ENCODE data around the gene GALNT9.

- TF ChIP-seq, protein P1, sequence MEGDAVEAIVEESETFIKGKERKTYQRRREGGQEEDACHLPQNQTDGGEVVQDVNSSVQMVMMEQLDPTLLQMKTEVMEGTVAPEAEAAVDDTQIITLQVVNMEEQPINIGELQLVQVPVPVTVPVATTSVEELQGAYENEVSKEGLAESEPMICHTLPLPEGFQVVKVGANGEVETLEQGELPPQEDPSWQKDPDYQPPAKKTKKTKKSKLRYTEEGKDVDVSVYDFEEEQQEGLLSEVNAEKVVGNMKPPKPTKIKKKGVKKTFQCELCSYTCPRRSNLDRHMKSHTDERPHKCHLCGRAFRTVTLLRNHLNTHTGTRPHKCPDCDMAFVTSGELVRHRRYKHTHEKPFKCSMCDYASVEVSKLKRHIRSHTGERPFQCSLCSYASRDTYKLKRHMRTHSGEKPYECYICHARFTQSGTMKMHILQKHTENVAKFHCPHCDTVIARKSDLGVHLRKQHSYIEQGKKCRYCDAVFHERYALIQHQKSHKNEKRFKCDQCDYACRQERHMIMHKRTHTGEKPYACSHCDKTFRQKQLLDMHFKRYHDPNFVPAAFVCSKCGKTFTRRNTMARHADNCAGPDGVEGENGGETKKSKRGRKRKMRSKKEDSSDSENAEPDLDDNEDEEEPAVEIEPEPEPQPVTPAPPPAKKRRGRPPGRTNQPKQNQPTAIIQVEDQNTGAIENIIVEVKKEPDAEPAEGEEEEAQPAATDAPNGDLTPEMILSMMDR (IDR thresholded peaks at IDR 0.05; ENCODE audit: borderline replicate concordance, extremely low read depth, low read length, poor library complexity, severe bottlenecking), result no peak
- TF ChIP-seq EZH2 (IDR thresholded peaks at IDR 0.05; ENCODE audit: borderline replicate concordance, low read depth, low read length, severe bottlenecking), result no peak
Observed at GRCh38 chr12:132180648-132181546, 148.5 kb downstream of the GALNT9 start.

Data from DND-41 (cell line).